ENCODE results near the gene MTAP.
A peak's percentile ranks its signal among the peaks of the same experiment; 100 is the strongest.

The MTAP gene

DNA sequence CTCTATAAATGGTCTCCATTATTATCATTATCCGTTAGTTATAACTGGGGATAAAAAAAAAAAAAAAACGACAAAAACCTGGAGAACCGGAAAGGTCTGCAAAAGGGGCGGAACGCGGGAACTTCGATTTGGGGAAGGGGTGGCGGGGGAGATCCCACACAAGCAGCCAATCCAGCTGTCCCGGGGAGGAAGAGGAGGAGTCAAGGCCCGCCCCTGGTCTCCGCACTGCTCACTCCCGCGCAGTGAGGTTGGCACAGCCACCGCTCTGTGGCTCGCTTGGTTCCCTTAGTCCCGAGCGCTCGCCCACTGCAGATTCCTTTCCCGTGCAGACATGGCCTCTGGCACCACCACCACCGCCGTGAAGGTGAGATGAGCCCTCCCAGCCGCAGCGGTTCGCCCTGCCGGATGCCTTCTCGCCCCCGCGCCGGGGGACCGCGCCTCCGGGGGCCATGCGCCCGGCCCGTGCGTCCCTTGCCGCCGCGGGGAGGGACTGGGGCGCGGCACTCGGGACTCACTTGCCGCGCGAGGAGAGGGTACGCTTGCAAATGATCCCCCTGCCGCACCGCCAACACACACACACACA, at the start of gene MTAP:
MTAP (plus strand) TSS at position 219 of the 583 bp plus-strand sequence; CDS start at position 332, 113 bp downstream.
- peak within 1 kb of the TSS; percentile 93 for H3K4me3 ChIP-seq (ENCODE audit: low read length)
- no peak for TF ChIP-seq ZNF274 (IDR thresholded peaks at IDR 0.05; ENCODE audit: low read depth, low read length)

DNA sequence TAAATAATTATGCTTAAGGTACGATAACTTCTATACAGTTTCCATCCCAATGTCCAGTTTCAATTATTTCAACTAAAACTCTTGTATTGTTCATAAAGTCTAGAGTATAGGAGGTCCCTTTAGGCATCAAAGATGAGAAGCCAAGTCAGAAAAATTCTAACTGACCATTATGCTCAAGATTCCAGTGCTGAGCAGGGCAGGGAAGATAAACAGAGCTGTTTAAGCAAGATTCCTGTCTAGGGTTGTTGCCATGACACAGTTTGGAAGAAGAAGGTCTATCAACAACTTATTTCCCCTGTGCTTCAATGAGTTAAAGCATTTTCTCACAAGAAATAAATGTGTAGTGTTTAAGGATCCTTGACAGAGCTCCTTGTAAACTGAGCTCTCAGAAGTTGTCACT, 48.9 kb upstream of the MTAP start:
- TF ChIP-seq ZNF274 (IDR thresholded peaks at IDR 0.05; ENCODE audit: low read depth, low read length) = no peak
- H3K4me3 ChIP-seq (ENCODE audit: low read length) = no peak overlapping the region

GRCh38 chr9:21754741-21755140, 47.7 kb upstream of the MTAP start:
- no peak overlapping the region for H3K4me3 ChIP-seq (ENCODE audit: low read length)
- no peak for TF ChIP-seq ZNF274 (IDR thresholded peaks at IDR 0.05; ENCODE audit: low read depth, low read length)

DNA sequence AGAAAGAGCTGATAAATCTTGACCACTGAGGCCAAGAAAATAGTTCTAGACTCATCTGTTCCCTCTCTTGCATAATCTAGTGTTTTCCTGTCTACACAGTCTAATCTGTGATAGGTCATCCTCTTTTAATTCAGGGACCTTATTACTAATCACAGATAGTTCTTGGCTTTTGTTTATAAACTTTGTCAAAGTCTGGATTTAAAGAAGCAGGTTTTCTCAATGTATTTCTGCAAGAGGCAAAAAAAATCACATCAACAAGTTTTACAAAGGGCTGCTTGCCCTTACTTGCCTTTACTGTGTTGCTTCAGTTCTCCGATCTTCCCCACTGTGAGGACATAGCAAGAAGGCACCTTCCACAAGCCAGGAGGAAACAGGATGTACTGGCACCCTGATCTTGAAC, 43.9 kb upstream of the MTAP start:
- TF ChIP-seq ZNF274 (IDR thresholded peaks at IDR 0.05; ENCODE audit: low read depth, low read length) = no peak
- no peak overlapping the region for H3K4me3 ChIP-seq (ENCODE audit: low read length)

- no peak for TF ChIP-seq ZNF274 (IDR thresholded peaks at IDR 0.05; ENCODE audit: low read depth, low read length)
- no peak overlapping the region for H3K4me3 ChIP-seq (ENCODE audit: low read length)
Observed at GRCh38 chr9:21761309-21761901, 41.0 kb upstream of the MTAP start.

GRCh38 chr9:21762064-21762463, 40.4 kb upstream of the MTAP start:
- no peak for TF ChIP-seq ZNF274 (IDR thresholded peaks at IDR 0.05; ENCODE audit: low read depth, low read length)

DNA sequence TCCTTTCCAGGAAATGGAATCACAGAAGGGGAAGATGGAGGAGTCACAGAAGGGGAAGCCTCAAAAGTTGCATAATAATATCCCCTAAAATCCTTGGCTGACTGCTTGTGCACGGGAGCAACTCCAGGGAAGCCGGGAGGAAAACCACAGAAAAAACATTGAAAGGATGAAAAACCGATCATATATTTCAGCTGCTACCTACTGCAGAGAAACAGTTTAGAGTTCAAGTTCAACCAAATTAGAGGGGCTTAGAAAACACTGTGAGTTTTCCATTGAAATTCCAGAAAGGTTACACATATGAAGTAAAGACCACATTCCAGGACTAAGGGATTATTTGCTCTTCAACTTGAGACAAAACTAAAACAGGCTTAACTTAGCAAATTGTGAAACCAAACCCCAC, 37.6 kb upstream of the MTAP start:
- no peak overlapping the region for H3K4me3 ChIP-seq (ENCODE audit: low read length)
- TF ChIP-seq ZNF274 (IDR thresholded peaks at IDR 0.05; ENCODE audit: low read depth, low read length) = no peak

More at GRCh38 chr9:21762064-21762463, 40.4 kb upstream of the MTAP start:
- no peak overlapping the region for H3K4me3 ChIP-seq (ENCODE audit: low read length)

DNA sequence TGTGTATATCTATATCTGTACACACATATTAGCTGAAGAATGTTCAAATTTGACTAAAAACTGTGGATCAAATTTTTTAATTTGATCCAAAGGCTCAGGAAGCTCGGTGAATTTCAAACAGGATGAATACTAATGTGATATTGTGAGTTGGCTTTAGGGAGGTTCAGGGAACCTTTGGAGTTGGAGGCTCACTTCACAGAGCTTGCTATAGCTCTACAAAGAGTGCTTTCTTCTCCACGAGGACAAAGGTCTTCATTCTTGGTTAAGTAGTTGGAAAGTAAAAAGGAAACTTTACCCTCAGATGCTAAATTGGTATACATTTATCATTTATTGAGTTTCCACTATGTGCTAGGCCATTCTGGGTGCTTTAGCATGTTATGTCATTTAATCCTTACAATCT, 36.3 kb upstream of the MTAP start:
- TF ChIP-seq ZNF274 (IDR thresholded peaks at IDR 0.05; ENCODE audit: low read depth, low read length) = no peak
- H3K4me3 ChIP-seq (ENCODE audit: low read length) = no peak overlapping the region

DNA sequence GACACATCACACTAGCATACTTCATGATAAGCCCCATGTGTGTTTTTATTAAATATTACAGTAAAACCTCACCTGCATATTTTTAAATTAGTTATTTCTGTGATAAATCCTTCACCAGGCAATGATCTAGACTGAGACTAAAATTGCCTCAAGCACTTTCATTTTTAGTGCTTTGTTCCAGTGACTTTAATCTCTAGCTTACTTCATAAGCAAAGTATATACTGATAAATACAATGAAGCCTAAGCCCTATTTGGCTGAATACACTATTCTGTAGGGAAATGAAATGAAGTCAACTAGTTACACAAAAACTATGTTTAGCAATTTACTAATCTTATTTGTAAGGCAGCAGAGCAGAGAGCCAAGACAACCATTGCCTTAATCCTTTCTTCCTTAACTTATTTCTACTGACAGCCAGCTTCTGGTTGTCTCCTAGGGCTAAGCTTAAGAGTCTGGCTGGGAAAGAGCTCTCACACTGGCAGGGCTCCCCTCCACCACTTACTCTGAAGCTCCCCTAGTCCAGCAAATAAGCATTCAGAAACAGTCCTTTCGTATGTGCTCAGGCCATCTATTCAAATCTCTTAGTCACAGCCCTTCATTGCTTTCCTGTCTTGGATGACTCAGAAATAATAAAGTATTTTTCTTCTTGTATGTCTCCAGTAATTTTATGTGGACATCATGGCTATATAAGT, 31.4 kb upstream of the MTAP start:
- H3K4me3 ChIP-seq (ENCODE audit: low read length) = no peak overlapping the region
- no peak for TF ChIP-seq ZNF274 (IDR thresholded peaks at IDR 0.05; ENCODE audit: low read depth, low read length)

GRCh38 chr9:21777701-21778100, 24.7 kb upstream of the MTAP start:
- TF ChIP-seq ZNF274 (IDR thresholded peaks at IDR 0.05; ENCODE audit: low read depth, low read length) = no peak
- no peak overlapping the region for H3K4me3 ChIP-seq (ENCODE audit: low read length)

DNA sequence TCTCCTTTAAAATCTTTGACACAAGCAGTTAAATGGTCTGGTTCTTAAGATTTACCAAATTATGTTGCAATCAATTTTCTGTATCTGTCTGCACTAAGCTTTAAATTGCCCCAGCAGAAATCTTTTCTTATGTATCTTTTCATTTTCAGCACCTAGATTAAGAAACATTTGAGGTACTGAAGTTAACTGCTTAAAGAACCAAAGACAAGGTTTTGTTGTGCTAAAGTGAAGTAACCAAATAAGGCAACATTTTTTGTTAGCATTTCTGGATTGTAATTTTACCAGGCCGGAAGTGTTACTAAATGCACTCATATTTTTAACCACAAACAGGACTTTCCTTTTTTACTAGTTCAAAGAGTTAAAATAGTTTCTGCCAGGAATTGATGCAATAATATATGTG, 24.1 kb upstream of the MTAP start:
- TF ChIP-seq ZNF274 (IDR thresholded peaks at IDR 0.05; ENCODE audit: low read depth, low read length) = no peak
- no peak overlapping the region for H3K4me3 ChIP-seq (ENCODE audit: low read length)

DNA sequence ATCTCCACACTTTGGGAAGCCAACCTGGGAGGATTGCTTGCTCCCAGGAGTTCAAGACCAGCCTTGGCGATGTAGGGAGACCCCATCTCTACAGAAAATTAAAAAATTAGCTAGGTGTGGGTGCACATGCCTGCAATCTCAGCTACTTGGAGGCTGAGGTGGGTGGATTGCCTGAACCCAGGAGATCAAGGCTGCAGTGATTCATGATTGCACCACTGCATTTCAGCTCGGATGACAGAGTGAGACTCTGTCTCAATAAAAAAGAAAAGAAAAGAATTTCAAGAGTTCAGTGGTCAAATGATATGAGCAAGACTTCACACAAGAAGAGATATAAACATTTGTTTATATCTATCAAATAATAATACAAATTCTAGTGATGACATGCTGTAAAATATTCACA, 23.0 kb upstream of the MTAP start:
- no peak for TF ChIP-seq ZNF274 (IDR thresholded peaks at IDR 0.05; ENCODE audit: low read depth, low read length)
- H3K4me3 ChIP-seq (ENCODE audit: low read length) = no peak overlapping the region

GRCh38 chr9:21781656-21782055, 20.8 kb upstream of the MTAP start:
- no peak for TF ChIP-seq ZNF274 (IDR thresholded peaks at IDR 0.05; ENCODE audit: low read depth, low read length)
- no peak overlapping the region for H3K4me3 ChIP-seq (ENCODE audit: low read length)

GRCh38 chr9:21782205-21782604, 20.2 kb upstream of the MTAP start:
- no peak for TF ChIP-seq ZNF274 (IDR thresholded peaks at IDR 0.05; ENCODE audit: low read depth, low read length)
- H3K4me3 ChIP-seq (ENCODE audit: low read length) = no peak overlapping the region

DNA sequence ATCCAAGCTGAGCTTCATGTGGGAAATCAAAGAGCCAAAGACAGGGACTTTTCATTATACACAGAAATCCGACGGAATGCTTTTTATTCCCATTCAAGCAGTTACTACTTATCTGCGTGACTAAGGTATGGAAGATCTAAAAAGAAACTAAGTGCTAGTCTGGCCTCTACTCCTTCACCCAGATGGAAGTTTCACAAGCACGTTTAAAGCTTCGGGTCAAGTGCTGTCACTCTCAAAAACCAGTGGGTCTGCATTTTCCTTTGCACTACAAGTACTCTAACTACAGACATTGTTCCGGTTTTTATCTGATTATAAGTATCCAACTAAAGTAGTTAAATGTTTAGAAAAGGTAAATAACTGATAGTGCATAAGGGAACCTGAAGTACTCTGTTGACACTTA, 13.7 kb upstream of the MTAP start:
- TF ChIP-seq ZNF274 (IDR thresholded peaks at IDR 0.05; ENCODE audit: low read depth, low read length) = no peak
- no peak overlapping the region for H3K4me3 ChIP-seq (ENCODE audit: low read length)

Data from GM08714 (cell line).